ENCODE measurements around the gene BICC1.

Gene BICC1

GRCh38 chr10:58653139-58653538, 140.5 kb downstream of the BICC1 start:
- DNase-seq, result no peak

- no peak for DNase-seq
These were observed 148.0 kb downstream of the BICC1 start for GRCh38 chr10:58660575-58661255.

- no peak for DNase-seq
These were observed 148.7 kb downstream of the BICC1 start for GRCh38 chr10:58661336-58661735.

- DNase-seq, result no peak
These were observed 149.2 kb downstream of the BICC1 start for GRCh38 chr10:58661902-58662301.

- no peak for DNase-seq
These were observed 149.6 kb downstream of the BICC1 start for GRCh38 chr10:58662314-58662713.

GRCh38 chr10:58665361-58665760, 152.7 kb downstream of the BICC1 start:
- DNase-seq, result no peak

- no peak for DNase-seq
These were observed 153.4 kb downstream of the BICC1 start for GRCh38 chr10:58666024-58666423.

- no peak for DNase-seq
These were observed 155.1 kb downstream of the BICC1 start for GRCh38 chr10:58667658-58668310.

GRCh38 chr10:58672845-58673244, 160.2 kb downstream of the BICC1 start:
- DNase-seq, result no peak

- DNase-seq, result no peak
These were observed 161.6 kb downstream of the BICC1 start for GRCh38 chr10:58674251-58674650.

- no peak for DNase-seq
These were observed 162.6 kb downstream of the BICC1 start for GRCh38 chr10:58675321-58675720.

GRCh38 chr10:58691528-58691927, 178.9 kb downstream of the BICC1 start:
- no peak for DNase-seq

GRCh38 chr10:58693919-58694318, 181.2 kb downstream of the BICC1 start:
- DNase-seq, result no peak

GRCh38 chr10:58695022-58695421, 182.3 kb downstream of the BICC1 start:
- no peak for DNase-seq

- no peak for DNase-seq
These were observed 184.1 kb downstream of the BICC1 start for GRCh38 chr10:58696736-58697135.

GRCh38 chr10:58697691-58698090, 185.0 kb downstream of the BICC1 start:
- DNase-seq, result no peak

GRCh38 chr10:58698777-58699356, 186.2 kb downstream of the BICC1 start:
- DNase-seq, result no peak

GRCh38 chr10:58700591-58700990, 187.9 kb downstream of the BICC1 start:
- DNase-seq, result no peak

- DNase-seq, result no peak
These were observed 188.9 kb downstream of the BICC1 start for GRCh38 chr10:58701405-58702135.

GRCh38 chr10:58704226-58704625, 191.6 kb downstream of the BICC1 start:
- DNase-seq, result no peak

- DNase-seq, result no peak
These were observed 192.0 kb downstream of the BICC1 start for GRCh38 chr10:58704671-58705141.

GRCh38 chr10:58706836-58707235, 194.2 kb downstream of the BICC1 start:
- no peak for DNase-seq

GRCh38 chr10:58712141-58712540, 199.5 kb downstream of the BICC1 start:
- DNase-seq, result no peak

- no peak for DNase-seq
These were observed 200.3 kb downstream of the BICC1 start for GRCh38 chr10:58712982-58713381.

Measured in hematopoietic multipotent progenitor cell treated with erythropoietin and hydrocortisone succinate and interleukin-3 and kit ligand, for 6 days (in vitro differentiated cells).